Fibroblast of the aortic adventitia (primary cell): Measurements from ENCODE around the gene PARD6G. TPM values are rescaled to one million over a fixed set of nuclear protein-coding genes. Genes with fewer than 3 reads are reported as not detected.

Source experiments
- DNase-seq: peaks from one replicate; pipeline ENCODE4 v3.0.0-alpha.2; 2010; ENCODE audit warnings: low read depth
- H3K4me3 ChIP-seq: 2 replicates; pipeline ENCODE4 v1.5.1; 2011; ENCODE audit warnings: low read depth, mild to moderate bottlenecking, control low read depth, low read length, moderate library complexity
- CTCF ChIP-seq: IDR thresholded peaks from 2 replicates; pipeline ENCODE4 v1.5.1; 2011; ENCODE audit warnings: mild to moderate bottlenecking, low read length, control low read depth, inconsistent platforms; ENCODE audit not compliant: insufficient read depth
- total RNA-seq: library from RNA; depleted of rRNA; stranded (reverse); fragments of >200 nt; gene quantifications from 2 replicates; pipeline ENCODE4 v1.2.3, GENCODE V29; 2012; ENCODE audit warnings: low replicate concordance

Gene PARD6G
- total RNA-seq, 1 donor = 0.54 TPM

DNA sequence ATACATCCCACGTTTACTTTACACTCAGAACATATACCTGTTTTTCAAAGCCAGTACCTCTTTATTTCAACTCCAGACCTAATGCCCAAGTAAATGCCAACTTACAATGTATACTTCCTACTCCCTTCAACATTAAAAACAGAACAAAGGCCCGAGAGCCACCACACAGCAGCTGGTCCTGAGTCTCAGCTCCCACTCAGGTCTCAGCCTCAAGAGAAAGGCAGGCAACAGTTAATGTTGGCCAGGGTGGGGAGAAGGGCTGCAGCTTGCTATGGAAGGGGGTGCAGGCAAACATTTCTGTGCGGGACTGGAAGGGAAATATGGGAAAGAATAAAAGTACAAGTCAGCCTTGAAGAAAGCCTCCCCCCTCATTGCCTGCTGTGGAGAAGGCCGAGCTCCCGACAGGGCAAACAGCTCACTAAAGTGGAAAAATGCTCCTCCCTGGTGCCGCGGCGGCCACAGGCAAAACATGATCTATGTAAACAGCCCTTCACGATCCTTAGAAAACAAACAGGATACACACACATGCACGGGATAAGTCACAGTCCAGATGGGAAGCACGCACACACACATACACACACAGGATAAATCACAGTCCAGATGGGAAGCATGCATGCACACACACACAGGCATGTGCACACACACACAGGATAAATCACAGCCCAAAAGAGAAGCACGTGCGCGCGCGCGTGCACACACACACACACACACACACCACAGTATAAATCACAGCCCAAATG is 70.8 kb downstream of the PARD6G start:
- DNase-seq = no peak
- no peak for TF ChIP-seq CTCF
- no peak overlapping the region for H3K4me3 ChIP-seq

DNA sequence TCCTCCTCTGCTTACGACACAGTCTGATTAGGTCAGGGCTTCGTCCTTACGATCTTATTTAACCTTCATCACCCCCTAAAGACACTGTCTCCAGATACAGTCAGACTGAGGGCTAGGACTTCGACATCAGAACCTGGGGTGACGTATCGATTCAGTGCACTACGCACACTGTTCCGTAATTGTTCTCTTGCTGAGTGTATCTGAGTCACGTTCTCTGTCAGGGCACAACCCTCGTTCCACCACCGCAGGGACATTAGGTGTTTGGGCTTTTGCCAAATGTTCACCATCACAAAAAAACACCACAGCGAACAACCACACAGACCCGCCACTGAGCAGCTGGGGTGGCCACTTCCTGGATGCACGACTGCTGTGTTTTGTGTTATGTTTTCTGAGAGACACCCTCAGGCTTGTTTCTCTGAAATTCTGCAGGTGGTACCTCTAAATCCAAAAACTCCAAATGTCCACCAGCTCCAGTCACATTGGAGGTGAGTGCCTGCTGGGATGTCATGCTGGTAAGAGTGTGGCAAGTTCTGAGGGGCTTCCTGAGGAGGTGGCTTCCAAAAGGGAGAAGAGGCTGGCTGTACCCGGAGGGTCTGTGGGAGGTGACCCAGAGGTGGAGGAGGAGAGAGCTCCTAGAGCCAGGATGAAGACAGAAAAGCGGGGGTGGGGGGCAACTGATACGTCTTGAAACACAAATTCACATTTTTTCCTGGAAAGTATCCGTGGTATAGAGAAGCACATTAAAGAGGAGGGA is 71.7 kb downstream of the PARD6G start:
- TF ChIP-seq CTCF = no peak
- H3K4me3 ChIP-seq = no peak overlapping the region
- DNase-seq = no peak

- DNase-seq = no peak
- TF ChIP-seq CTCF = no peak
- no peak overlapping the region for H3K4me3 ChIP-seq
Measured at GRCh38 chr18:80173060-80173459, 74.3 kb downstream of the PARD6G start.

GRCh38 chr18:80172056-80172455 is 75.3 kb downstream of the PARD6G start:
- peak; percentile 12 for DNase-seq
- TF ChIP-seq CTCF = no peak
- no peak overlapping the region for H3K4me3 ChIP-seq

GRCh38 chr18:80171054-80171872 is 76.1 kb downstream of the PARD6G start:
- peak overlapping the region; percentile 60 for H3K4me3 ChIP-seq
- peak; percentile 92 for TF ChIP-seq CTCF
- DNase-seq = peak; percentile 80

GRCh38 chr18:80170395-80171053 is 76.8 kb downstream of the PARD6G start:
- no peak for TF ChIP-seq CTCF
- DNase-seq = peak; percentile 29

More at GRCh38 chr18:80170395-80171053, 76.8 kb downstream of the PARD6G start:
- H3K4me3 ChIP-seq = no peak overlapping the region
